AG10803 (cell line): ENCODE results near the gene HELZ.

Source experiments
- DNase-seq: peaks from one replicate; pipeline ENCODE4 v3.0.0; 2010; ENCODE audit warnings: low read depth
- H3K4me3 ChIP-seq: 2 replicates; pipeline ENCODE4 v1.5.1; 2011; ENCODE audit warnings: mild to moderate bottlenecking, low read length, control low read depth
- TF ChIP-seq, protein P1 (sequence below): conservative IDR thresholded peaks from 2 replicates; pipeline ENCODE4 v1.5.1; 2011; ENCODE audit warnings: mild to moderate bottlenecking, low read length, control low read depth, inconsistent platforms

The HELZ gene

DNA sequence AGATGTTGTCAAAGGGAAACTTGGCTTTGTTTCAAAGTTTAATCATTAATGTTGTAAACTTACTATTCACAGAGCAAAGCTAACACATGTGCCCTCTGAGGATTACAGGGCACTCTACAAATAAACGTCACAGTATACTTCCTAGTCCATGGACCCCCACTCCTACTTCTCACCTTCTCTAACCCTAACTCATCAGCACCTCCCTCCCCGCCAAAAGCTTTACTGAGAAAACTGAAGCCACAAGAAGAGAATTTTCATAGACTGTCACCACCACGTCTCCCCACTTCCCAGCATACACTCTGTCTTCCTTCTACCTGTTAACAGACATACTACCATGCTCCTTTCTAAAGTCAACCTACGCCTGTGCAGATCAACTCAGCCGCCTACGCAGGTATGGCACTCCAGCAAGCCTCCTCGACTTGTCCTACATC is 29.0 kb downstream of the HELZ start:
- TF ChIP-seq, protein P1, sequence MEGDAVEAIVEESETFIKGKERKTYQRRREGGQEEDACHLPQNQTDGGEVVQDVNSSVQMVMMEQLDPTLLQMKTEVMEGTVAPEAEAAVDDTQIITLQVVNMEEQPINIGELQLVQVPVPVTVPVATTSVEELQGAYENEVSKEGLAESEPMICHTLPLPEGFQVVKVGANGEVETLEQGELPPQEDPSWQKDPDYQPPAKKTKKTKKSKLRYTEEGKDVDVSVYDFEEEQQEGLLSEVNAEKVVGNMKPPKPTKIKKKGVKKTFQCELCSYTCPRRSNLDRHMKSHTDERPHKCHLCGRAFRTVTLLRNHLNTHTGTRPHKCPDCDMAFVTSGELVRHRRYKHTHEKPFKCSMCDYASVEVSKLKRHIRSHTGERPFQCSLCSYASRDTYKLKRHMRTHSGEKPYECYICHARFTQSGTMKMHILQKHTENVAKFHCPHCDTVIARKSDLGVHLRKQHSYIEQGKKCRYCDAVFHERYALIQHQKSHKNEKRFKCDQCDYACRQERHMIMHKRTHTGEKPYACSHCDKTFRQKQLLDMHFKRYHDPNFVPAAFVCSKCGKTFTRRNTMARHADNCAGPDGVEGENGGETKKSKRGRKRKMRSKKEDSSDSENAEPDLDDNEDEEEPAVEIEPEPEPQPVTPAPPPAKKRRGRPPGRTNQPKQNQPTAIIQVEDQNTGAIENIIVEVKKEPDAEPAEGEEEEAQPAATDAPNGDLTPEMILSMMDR = no peak
- no peak for DNase-seq
- no peak overlapping the region for H3K4me3 ChIP-seq

DNA sequence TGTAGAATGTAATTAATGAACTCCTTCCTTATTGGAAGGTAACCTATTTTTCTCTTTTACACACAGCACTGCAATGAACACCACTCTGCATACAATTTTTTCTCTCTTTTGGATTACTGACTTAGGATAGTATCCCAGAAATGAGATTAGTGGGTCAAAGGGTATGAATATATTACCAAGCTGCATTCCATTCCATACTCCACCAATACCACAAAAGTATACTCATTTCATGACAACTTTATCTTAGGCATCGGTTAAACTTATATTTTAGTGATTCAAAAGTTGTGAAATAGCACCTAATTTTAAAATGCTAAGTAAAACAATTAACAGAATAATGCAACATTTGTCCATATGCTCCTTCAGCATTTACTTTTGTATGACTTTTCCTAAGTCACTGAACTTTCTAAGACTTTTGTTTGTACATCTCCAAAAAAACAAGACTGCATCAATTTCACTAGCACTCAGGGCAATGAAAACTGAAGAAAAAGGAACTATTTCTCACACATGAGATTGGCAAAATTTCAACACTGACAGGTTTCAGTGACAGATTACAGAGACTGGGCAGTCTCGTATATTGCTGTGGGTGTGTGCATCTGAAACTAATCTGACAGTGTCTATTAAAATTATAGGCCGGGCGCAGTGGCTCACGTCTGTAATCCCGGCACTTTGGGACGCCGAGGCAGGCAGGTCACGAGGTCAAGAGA is 32.1 kb downstream of the HELZ start:
- peak; percentile 78 for DNase-seq
- no peak overlapping the region for H3K4me3 ChIP-seq
- TF ChIP-seq, protein P1 = no peak

DNA sequence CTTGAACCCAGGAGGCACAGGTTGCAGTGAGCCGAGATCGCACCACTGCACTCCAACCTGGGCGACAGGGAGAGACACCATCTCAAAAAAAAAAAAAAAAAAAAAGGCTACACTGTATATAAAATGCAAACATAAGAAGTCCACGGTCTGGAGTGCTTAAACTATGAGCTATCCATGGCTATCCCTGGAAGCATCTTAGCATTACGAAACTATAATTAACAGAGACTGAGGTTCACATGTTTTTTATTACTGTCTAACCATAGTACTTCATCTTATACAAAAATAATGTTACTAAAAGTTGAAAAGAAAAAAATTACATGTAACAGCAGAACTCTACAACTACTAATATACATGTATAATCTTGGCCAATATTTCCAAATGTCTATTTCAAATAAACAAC is 32.8 kb downstream of the HELZ start:
- TF ChIP-seq, protein P1 = no peak
- DNase-seq = peak; percentile 71
- no peak overlapping the region for H3K4me3 ChIP-seq

DNA sequence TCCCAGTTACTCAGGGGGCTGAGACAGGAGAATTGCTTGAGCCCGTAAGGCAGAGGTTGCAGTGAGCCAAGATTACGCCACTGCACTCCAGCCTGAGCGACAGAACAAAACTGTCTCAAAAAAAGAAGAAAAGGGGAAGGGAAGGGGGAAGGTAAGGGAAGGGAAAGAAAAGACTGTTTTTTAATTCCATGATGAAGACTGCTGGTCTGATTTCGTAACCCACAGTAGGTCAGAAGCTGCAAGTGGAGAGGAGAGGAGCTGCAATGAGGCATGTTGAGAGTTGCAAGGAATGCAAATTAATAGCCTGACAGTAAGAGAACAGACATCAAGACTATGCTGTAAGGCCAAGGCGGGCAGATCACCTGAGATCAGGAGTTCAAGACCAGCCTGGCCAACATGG is 33.3 kb downstream of the HELZ start:
- TF ChIP-seq, protein P1 = no peak
- peak; percentile 76 for DNase-seq
- H3K4me3 ChIP-seq = no peak overlapping the region

DNA sequence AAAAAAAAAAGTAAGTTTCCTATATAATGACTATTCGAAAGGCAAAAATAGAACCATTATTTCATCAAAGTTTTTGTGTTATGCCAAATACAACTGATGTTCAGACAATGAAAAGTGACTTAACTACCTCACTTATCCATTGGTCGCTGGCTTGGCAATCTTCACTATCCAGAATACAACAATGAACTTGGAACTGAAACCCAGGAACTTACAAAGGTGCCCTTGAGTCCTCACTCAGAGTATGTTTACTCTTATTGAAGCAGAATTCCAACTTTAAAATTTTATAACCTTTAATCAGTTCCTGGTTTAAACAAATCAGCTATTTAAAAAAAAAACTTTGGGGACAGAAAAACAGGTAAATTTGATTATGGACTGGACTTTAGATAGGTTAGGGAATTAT is 34.1 kb downstream of the HELZ start:
- TF ChIP-seq, protein P1 = no peak
- H3K4me3 ChIP-seq = no peak overlapping the region
- no peak for DNase-seq

DNA sequence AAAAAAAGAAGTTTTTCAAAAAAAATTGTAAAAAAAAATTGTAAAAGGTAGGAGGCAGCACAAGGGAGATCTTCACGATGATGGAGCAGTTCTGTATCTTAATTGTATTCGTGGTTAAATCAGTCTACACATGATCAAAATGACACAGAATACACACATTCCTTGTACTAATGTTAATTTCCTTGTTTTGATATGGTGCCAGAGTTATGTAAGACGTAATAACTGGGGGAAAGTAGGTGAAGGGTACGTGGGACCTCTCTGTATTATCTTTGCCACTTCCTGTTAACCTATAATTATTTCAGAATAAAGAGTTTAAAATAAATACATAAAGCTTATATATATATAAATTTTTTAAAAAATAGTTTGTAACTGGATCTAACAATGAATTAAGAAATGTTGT is 36.8 kb downstream of the HELZ start:
- TF ChIP-seq, protein P1 = no peak
- no peak overlapping the region for H3K4me3 ChIP-seq
- DNase-seq = no peak

DNA sequence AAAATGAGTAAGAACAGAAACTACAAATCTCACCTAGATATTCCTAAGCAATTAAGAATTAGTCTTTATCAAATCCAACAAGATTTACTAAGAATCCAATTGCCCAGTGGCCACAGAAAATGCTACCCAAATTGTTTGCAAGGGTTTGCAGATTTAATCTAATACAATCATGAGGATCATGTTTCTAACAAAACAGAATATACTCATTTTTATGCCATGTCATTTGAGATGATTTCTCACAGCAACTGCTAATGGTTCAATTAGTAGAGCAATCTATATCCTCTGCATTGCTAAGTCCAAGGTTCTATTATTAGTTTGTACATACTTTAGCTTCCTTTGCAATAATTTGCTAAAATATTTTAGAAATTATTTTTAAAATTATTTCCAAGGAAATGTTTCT is 41.2 kb downstream of the HELZ start:
- no peak overlapping the region for H3K4me3 ChIP-seq
- DNase-seq = no peak
- TF ChIP-seq, protein P1 = no peak
